SU-DHL-6 (cell line): ENCODE measurements around the gene SLC37A2.

Experiments
- H2AFZ ChIP-seq: fragments of 200-600 bp; sonication (generic); 2 replicates; pipeline ENCODE4 v1.6.1; 2014; ENCODE audit warnings: low read depth, mild to moderate bottlenecking, moderate library complexity, mixed read lengths, antibody characterized with exemption, low read length; ENCODE audit not compliant: severe bottlenecking
- H3F3A ChIP-seq: fragments of 200-600 bp; shearing (Covaris generic); 2 replicates; pipeline ENCODE4 v1.6.0; 2016; ENCODE audit warnings: antibody characterized with exemption, mild to moderate bottlenecking; ENCODE audit not compliant: insufficient read depth
- H3K27ac ChIP-seq: fragments of 200-600 bp; sonication (generic); 2 replicates; pipeline ENCODE4 v1.5.1; 2016; ENCODE audit warnings: low read depth, mild to moderate bottlenecking, low read length, moderate library complexity, mixed read lengths
- H3K27me3 ChIP-seq: fragments of 200-600 bp; sonication (generic), shearing (Covaris generic); 2 replicates; pipeline ENCODE4 v1.6.0; 2014; ENCODE audit warnings: mild to moderate bottlenecking, low read length
- H3K36me3 ChIP-seq: fragments of 200-600 bp; sonication (generic); 2 replicates; pipeline ENCODE4 v1.6.1; 2014; ENCODE audit warnings: mild to moderate bottlenecking, low read length, mixed read lengths
- H3K4me2 ChIP-seq: fragments of 300-600, 200-600 bp; shearing (Covaris generic), sonication (generic); 2 replicates; pipeline ENCODE4 v1.6.0; 2014; ENCODE audit warnings: low read length, low read depth, mild to moderate bottlenecking; ENCODE audit not compliant: poor library complexity, severe bottlenecking
- H3K4me3 ChIP-seq: fragments of 200-600 bp; sonication (generic); 2 replicates; pipeline ENCODE4 v1.5.1; 2014; ENCODE audit warnings: antibody characterized with exemption, low read length, mild to moderate bottlenecking, mixed read lengths; ENCODE audit not compliant: insufficient read depth, poor library complexity, severe bottlenecking
- H3K79me2 ChIP-seq: fragments of 200-600 bp; sonication (generic); 2 replicates; pipeline ENCODE4 v1.6.1; 2014; ENCODE audit warnings: mild to moderate bottlenecking, low read length, moderate library complexity; ENCODE audit not compliant: insufficient read depth
- H3K9ac ChIP-seq: fragments of 200-600 bp; sonication (generic); 2 replicates; pipeline ENCODE4 v1.7.0; 2014; ENCODE audit warnings: mild to moderate bottlenecking, low read length
- H3K9me2 ChIP-seq: fragments of 200-600 bp; sonication (generic); replicated peaks from 2 replicates; pipeline ENCODE4 v1.6.1; 2014; ENCODE audit warnings: low read length; ENCODE audit not compliant: insufficient read depth
- H3K9me3 ChIP-seq: fragments of 200-600 bp; sonication (generic); 2 replicates; pipeline ENCODE4 v1.6.1; 2014; ENCODE audit warnings: low read length, mixed read lengths; ENCODE audit not compliant: insufficient read depth
- H4K20me1 ChIP-seq: fragments of 200-600 bp; sonication (generic); 2 replicates; pipeline ENCODE4 v1.6.1; 2014; ENCODE audit warnings: low read depth, mild to moderate bottlenecking, antibody characterized with exemption, low read length, moderate library complexity, mixed read lengths
- EZH2phosphoT487 ChIP-seq: fragments of 200-600 bp; sonication (generic), shearing (Covaris generic); conservative IDR thresholded peaks from 2 replicates; pipeline ENCODE4 v1.6.1; 2018; ENCODE audit warnings: mild to moderate bottlenecking, antibody characterized with exemption, low read length, moderate library complexity, mixed read lengths
- TF ChIP-seq, protein P1 (sequence below): fragments of 200-600 bp; sonication (generic); IDR thresholded peaks from one replicate; pipeline ENCODE4 v1.5.1; 2017; ENCODE audit warnings: antibody characterized with exemption, mild to moderate bottlenecking, low read length, moderate library complexity; ENCODE audit not compliant: insufficient read depth, poor library complexity, severe bottlenecking

SLC37A2 gene

DNA sequence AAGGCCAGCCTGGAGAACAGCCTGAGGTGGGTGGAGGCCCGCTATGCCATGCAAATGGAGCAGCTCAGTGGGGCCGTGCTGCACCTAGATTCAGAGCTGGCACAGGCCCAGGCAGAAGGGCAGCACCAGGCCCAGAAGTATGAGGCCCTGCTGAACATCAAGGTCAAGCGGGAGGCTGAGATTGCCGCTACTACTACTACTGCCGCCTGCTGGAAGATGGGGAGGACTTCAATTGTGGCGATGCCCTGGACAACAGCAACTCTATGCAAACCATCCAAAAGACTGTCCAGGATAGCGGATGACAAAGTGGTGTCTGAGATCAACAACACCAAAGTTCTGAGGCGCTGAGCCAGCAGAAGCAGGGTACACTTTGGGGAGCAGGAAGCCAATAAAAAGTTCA, 51.4 kb downstream of the SLC37A2 start:
- TF ChIP-seq, protein P1, sequence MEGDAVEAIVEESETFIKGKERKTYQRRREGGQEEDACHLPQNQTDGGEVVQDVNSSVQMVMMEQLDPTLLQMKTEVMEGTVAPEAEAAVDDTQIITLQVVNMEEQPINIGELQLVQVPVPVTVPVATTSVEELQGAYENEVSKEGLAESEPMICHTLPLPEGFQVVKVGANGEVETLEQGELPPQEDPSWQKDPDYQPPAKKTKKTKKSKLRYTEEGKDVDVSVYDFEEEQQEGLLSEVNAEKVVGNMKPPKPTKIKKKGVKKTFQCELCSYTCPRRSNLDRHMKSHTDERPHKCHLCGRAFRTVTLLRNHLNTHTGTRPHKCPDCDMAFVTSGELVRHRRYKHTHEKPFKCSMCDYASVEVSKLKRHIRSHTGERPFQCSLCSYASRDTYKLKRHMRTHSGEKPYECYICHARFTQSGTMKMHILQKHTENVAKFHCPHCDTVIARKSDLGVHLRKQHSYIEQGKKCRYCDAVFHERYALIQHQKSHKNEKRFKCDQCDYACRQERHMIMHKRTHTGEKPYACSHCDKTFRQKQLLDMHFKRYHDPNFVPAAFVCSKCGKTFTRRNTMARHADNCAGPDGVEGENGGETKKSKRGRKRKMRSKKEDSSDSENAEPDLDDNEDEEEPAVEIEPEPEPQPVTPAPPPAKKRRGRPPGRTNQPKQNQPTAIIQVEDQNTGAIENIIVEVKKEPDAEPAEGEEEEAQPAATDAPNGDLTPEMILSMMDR, result peak; percentile 37
- no peak for TF ChIP-seq EZH2phosphoT487
- Histone ChIP-seq H3K79me2 (peaks cover 12% of the 10 kb centered on the region; the same call in 1 of the 2 replicates), H3K27ac (no peak overlapping the region), H3K4me2 (no peak overlapping the region), H3K27me3 (no peaks in the 10 kb centered on the region), H3K9me3 (no peaks in the 10 kb centered on the region), H4K20me1 (no peaks in the 10 kb centered on the region), H2AFZ (peak overlapping the region; percentile 71), H3K9ac (no peak overlapping the region), H3K4me3 (no peak overlapping the region), H3F3A (peaks cover 2% of the 10 kb centered on the region), H3K36me3 (no peaks in the 10 kb centered on the region), H3K9me2 (no peaks in the 10 kb centered on the region)

- Histone ChIP-seq H4K20me1 (no peaks in the 10 kb centered on the region), H3K27me3 (no peaks in the 10 kb centered on the region), H3K9me3 (no peaks in the 10 kb centered on the region), H3K36me3 (no peaks in the 10 kb centered on the region), H2AFZ (no peak overlapping the region), H3K4me3 (no peak overlapping the region), H3K27ac (no peak overlapping the region), H3K4me2 (no peak overlapping the region), H3K9ac (no peak overlapping the region), H3K9me2 (no peaks in the 10 kb centered on the region), H3F3A (peaks cover 2% of the 10 kb centered on the region; the same call in 1 of the 2 replicates), H3K79me2 (no peaks in the 10 kb centered on the region)
- TF ChIP-seq, protein P1, result no peak
- TF ChIP-seq EZH2phosphoT487, result no peak
These were observed 54.3 kb downstream of the SLC37A2 start for GRCh38 chr11:125117429-125117828.

DNA sequence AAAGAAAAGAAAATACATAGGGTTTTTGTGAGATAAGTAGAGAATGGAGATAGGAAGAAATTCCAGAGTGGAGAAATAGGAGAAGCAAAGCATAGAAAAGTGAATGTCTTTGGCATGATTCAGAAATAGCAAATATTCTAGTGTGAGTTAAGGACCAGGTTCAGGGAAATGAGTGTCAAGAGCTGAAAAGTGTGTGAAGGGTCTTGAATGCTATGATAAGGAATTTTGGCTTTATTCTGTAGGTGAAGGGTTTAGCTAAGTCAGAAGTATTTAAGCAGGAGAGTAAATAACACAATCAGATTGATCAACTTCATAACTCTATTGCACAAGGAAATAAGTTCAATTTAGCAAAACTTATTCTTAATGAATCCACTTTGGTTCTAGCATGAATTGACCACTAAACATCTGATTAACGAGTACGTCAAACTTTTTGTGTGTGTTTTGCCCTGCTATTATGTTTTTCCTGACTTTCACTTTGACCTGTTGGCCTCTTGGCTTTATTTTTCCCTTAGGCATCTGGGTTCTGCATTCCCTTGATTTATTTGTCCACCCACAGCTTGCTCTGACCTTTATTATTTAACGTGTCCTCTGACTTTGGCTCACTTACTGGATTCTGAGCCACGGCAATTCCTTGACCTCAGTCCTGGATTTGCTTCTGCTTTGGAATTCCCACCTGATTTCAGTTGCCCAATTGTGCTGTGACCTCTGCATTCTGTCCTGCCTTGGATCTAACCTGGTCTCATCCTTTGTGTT, 60.3 kb downstream of the SLC37A2 start:
- peak overlapping the region; percentile 29 for H3K4me2 ChIP-seq
- H3K9me2 ChIP-seq, result no peaks in the 10 kb centered on the region
- peak overlapping the region; percentile 61 for H2AFZ ChIP-seq
- H3K36me3 ChIP-seq, result no peaks in the 10 kb centered on the region
- H3K27me3 ChIP-seq, result no peaks in the 10 kb centered on the region
- H3K9ac ChIP-seq, result no peak overlapping the region
- H3F3A ChIP-seq, result no peaks in the 10 kb centered on the region
- H3K79me2 ChIP-seq, result no peaks in the 10 kb centered on the region
- no peak overlapping the region for H3K4me3 ChIP-seq
- no peak for TF ChIP-seq EZH2phosphoT487
- TF ChIP-seq, protein P1, result no peak
- H3K27ac ChIP-seq, result no peak overlapping the region
- no peaks in the 10 kb centered on the region for H4K20me1 ChIP-seq
- H3K9me3 ChIP-seq, result no peaks in the 10 kb centered on the region
